IPS-20b (cell line): ENCODE data around the gene GAGE12C.
"Not testable (repeated sequence)": the region's sequence is repeated elsewhere in the genome, so short reads cannot be mapped to it uniquely, and the experiment has no call there.

Experiments used
- H3K27ac ChIP-seq: one replicate; pipeline ENCODE4 v1.5.1; 2013; ENCODE audit warnings: low read length
- H3K27me3 ChIP-seq: 2 replicates; pipeline ENCODE4 v1.6.1; 2013; ENCODE audit warnings: mild to moderate bottlenecking, low read length, inconsistent platforms; ENCODE audit not compliant: insufficient read depth
- H3K36me3 ChIP-seq: 2 replicates; pipeline ENCODE4 v1.6.1; 2013; ENCODE audit warnings: low read depth, mild to moderate bottlenecking, inconsistent platforms, low read length, moderate library complexity; ENCODE audit not compliant: insufficient read depth
- H3K4me1 ChIP-seq: 2 replicates; pipeline ENCODE4 v1.6.1; 2013; ENCODE audit warnings: mild to moderate bottlenecking, control low read depth, inconsistent platforms, low read length, moderate library complexity; ENCODE audit not compliant: insufficient read depth
- H3K4me3 ChIP-seq: 2 replicates; pipeline ENCODE4 v1.5.1; 2013; ENCODE audit warnings: mild to moderate bottlenecking, low read length, inconsistent platforms
- H3K9ac ChIP-seq: 2 replicates; pipeline ENCODE4 v1.6.1; 2013; ENCODE audit warnings: low read depth, mild to moderate bottlenecking, inconsistent platforms, low read length, moderate library complexity
- H3K9me3 ChIP-seq: 2 replicates; pipeline ENCODE4 v1.6.1; 2013; ENCODE audit warnings: mild to moderate bottlenecking, low read depth, low read length, inconsistent platforms; ENCODE audit not compliant: insufficient read depth

GAGE12C gene

GRCh38 chrX:49531877-49532276 is at the start of gene GAGE12C:
Gene GAGE12C, plus strand, starts transcription at chrX:49532177. Its CDS starts 1,155 bp downstream, at chrX:49533332.
- H3K4me3 ChIP-seq, H3K9me3 ChIP-seq, H3K9ac ChIP-seq, H3K27ac ChIP-seq, H3K4me1 ChIP-seq, H3K36me3 ChIP-seq, H3K27me3 ChIP-seq: not testable (repeated sequence)

GRCh38 chrX:49541433-49541832 is 9.5 kb downstream of the GAGE12C start, which contains the start of gene GAGE12D:
Gene GAGE12D, plus strand, starts transcription at chrX:49541733. Its CDS starts 1,155 bp downstream, at chrX:49542888.
- H3K4me1 ChIP-seq, H3K36me3 ChIP-seq, H3K27ac ChIP-seq, H3K9me3 ChIP-seq, H3K4me3 ChIP-seq, H3K9ac ChIP-seq, H3K27me3 ChIP-seq: not testable (repeated sequence)

GRCh38 chrX:49550989-49551388 is 19.0 kb downstream of the GAGE12C start, which contains the start of gene GAGE12E:
Gene GAGE12E, plus strand, starts transcription at chrX:49551289. Its CDS starts 1,155 bp downstream, at chrX:49552444.
- H3K4me3 ChIP-seq, H3K4me1 ChIP-seq, H3K27me3 ChIP-seq, H3K9ac ChIP-seq, H3K27ac ChIP-seq, H3K9me3 ChIP-seq, H3K36me3 ChIP-seq: not testable (repeated sequence)

- not testable (repeated sequence) for H3K27me3 ChIP-seq, H3K4me3 ChIP-seq, H3K36me3 ChIP-seq, H3K27ac ChIP-seq, H3K4me1 ChIP-seq, H3K9ac ChIP-seq, H3K9me3 ChIP-seq
Measured at GRCh38 chrX:49560542-49560941, 28.6 kb downstream of the GAGE12C start, which contains the start of gene GAGE12F. Gene GAGE12F, plus strand, starts transcription at chrX:49560842. Its CDS starts 1,155 bp downstream, at chrX:49561997.

- not testable (repeated sequence) for H3K27me3 ChIP-seq, H3K4me1 ChIP-seq, H3K36me3 ChIP-seq, H3K4me3 ChIP-seq, H3K9ac ChIP-seq, H3K27ac ChIP-seq, H3K9me3 ChIP-seq
Measured at GRCh38 chrX:49568728-49569127, 36.8 kb downstream of the GAGE12C start.

GRCh38 chrX:49569152-49569551 is 37.2 kb downstream of the GAGE12C start:
- H3K36me3 ChIP-seq, H3K9me3 ChIP-seq, H3K4me1 ChIP-seq, H3K27me3 ChIP-seq, H3K9ac ChIP-seq, H3K27ac ChIP-seq, H3K4me3 ChIP-seq: not testable (repeated sequence)

- not testable (repeated sequence) for H3K27ac ChIP-seq, H3K9ac ChIP-seq, H3K4me3 ChIP-seq, H3K4me1 ChIP-seq, H3K27me3 ChIP-seq, H3K36me3 ChIP-seq, H3K9me3 ChIP-seq
Measured at GRCh38 chrX:49570100-49570499, 38.1 kb downstream of the GAGE12C start, which contains the start of gene GAGE12G. Gene GAGE12G, plus strand, starts transcription at chrX:49570400. Its CDS starts 1,155 bp downstream, at chrX:49571555.

- H3K4me3 ChIP-seq, H3K9ac ChIP-seq, H3K9me3 ChIP-seq, H3K4me1 ChIP-seq, H3K27ac ChIP-seq, H3K36me3 ChIP-seq, H3K27me3 ChIP-seq: not testable (repeated sequence)
Measured at GRCh38 chrX:49579649-49580048, 47.7 kb downstream of the GAGE12C start, which contains the start of gene GAGE12H. Gene GAGE12H, plus strand, starts transcription at chrX:49579949. Its CDS starts 1,155 bp downstream, at chrX:49581104.
